PC-3 (cell line): ENCODE data around the gene SLC35D2. TPM values are rescaled to one million over a fixed set of nuclear protein-coding genes. Genes with fewer than 3 reads are reported as not detected.

Experiments used
- ATAC-seq: fragments of 200-7000 bp; cut with Tn5 transposase; 2 replicates; pipeline ENCODE4 v1.9.1; 2020; ENCODE audit warnings: mild to moderate bottlenecking, moderate library complexity
- BruUV-seq: library from RNA; stranded (reverse); fragments of 400-500 nt; replicated peaks from 2 replicates; lab custom pipeline; 2021; lab: Mats Ljungman, UMichigan
- CTCF ChIA-PET: fragments of 300-600 bp; sonication (Branson Sonifier 250); formaldehyde crosslinking; loops from one replicate; lab custom pipeline; 2022; ENCODE audit warnings: antibody characterized with exemption; lab: Charles Lee
- POLR2A ChIA-PET: fragments of 300-600 bp; sonication (Branson Sonifier 250); formaldehyde crosslinking; loops from one replicate; lab custom pipeline; 2022; ENCODE audit warnings: antibody characterized with exemption; ENCODE audit not compliant: unreplicated experiment; lab: Charles Lee
- DNase-seq: peaks from one replicate; pipeline ENCODE4 v3.0.0-alpha.2; 2015
- H2AFZ ChIP-seq: fragments of 300-600 bp; sonication (generic); 2 replicates; pipeline ENCODE4 v1.6.0; 2016; ENCODE audit warnings: antibody characterized with exemption, low read length
- H3F3A ChIP-seq: fragments of 300-600 bp; sonication (generic); one replicate; pipeline ENCODE4 v1.6.0; 2017; ENCODE audit warnings: antibody characterized with exemption, low read length, control low read depth, mild to moderate bottlenecking; ENCODE audit not compliant: unreplicated experiment
- H3K27ac ChIP-seq: fragments of 300-600 bp; sonication (generic); 2 replicates; pipeline ENCODE4 v1.5.1; 2016; ENCODE audit warnings: mild to moderate bottlenecking, low read length
- H3K27me3 ChIP-seq: fragments of 300-600 bp; sonication (generic); 2 replicates; pipeline ENCODE4 v1.6.1; 2016; ENCODE audit warnings: low read length, mixed read lengths
- H3K36me3 ChIP-seq: fragments of 300-600 bp; sonication (generic); 2 replicates; pipeline ENCODE4 v1.6.1; 2016; ENCODE audit warnings: low read depth, mixed run types, low read length, mixed read lengths
- H3K4me1 ChIP-seq: fragments of 300-600 bp; sonication (generic); 2 replicates; pipeline ENCODE4 v1.5.1; 2016; ENCODE audit warnings: low read length; ENCODE audit not compliant: insufficient read depth
- H3K4me2 ChIP-seq: fragments of 300-600 bp; sonication (generic); 2 replicates; pipeline ENCODE4 v1.6.0; 2016; ENCODE audit warnings: low read length
- H3K4me3 ChIP-seq: fragments of 300-600 bp; sonication (generic); 2 replicates; pipeline ENCODE4 v1.5.1; 2016; ENCODE audit warnings: mild to moderate bottlenecking, low read length, mixed read lengths
- H3K79me2 ChIP-seq: fragments of 300-600 bp; sonication (generic); 2 replicates; pipeline ENCODE4 v1.6.1; 2017; ENCODE audit warnings: low read length, mixed read lengths
- H3K9ac ChIP-seq: fragments of 300-600 bp; sonication (generic); 2 replicates; pipeline ENCODE4 v1.6.0; 2016; ENCODE audit warnings: mild to moderate bottlenecking, low read length
- H3K9me2 ChIP-seq: fragments of 300-600 bp; sonication (generic); replicated peaks from 2 replicates; pipeline ENCODE4 v1.6.1; 2016; ENCODE audit warnings: mixed run types, low read length, mixed read lengths
- H3K9me3 ChIP-seq: fragments of 300-600 bp; sonication (generic); 2 replicates; pipeline ENCODE4 v1.6.1; 2016; ENCODE audit warnings: low read length, mixed read lengths
- H4K20me1 ChIP-seq: fragments of 300-600 bp; sonication (generic); 2 replicates; pipeline ENCODE4 v1.6.1; 2016; ENCODE audit warnings: low read length, mixed read lengths
- EZH2 ChIP-seq: fragments of 300-600 bp; sonication (generic); IDR thresholded peaks from one replicate; pipeline ENCODE4 v1.6.1; 2017; ENCODE audit warnings: antibody characterized with exemption, mild to moderate bottlenecking, low read length; ENCODE audit not compliant: unreplicated experiment
- EZH2phosphoT487 ChIP-seq: fragments of 300-600 bp; sonication (generic); IDR thresholded peaks from 2 replicates; pipeline ENCODE4 v1.6.1; 2018; ENCODE audit warnings: mild to moderate bottlenecking, antibody characterized with exemption, low read length, borderline replicate concordance
- intact Hi-C: fragments of 100-400 bp; cut with micrococcal nuclease; formaldehyde crosslinking; loops from 2 replicates; pipeline ENCODE4 v1.9.0; 2023
- total RNA-seq: library from RNA; depleted of rRNA; stranded (reverse); fragments of >200 nt; gene quantifications from 2 replicates; pipeline ENCODE4 v1.2.3, GENCODE V29; 2014
- TF ChIP-seq, protein P1 (sequence below): fragments of 300-600 bp; sonication (generic); conservative IDR thresholded peaks from 2 replicates; pipeline ENCODE4 v1.5.1; 2017; ENCODE audit warnings: antibody characterized with exemption, low read depth, mild to moderate bottlenecking, low read length

SLC35D2 gene
- total RNA-seq, 1 experiment from 2014 or later: 21.5 TPM

- no peaks in the 10 kb centered on the region for H3K27me3 ChIP-seq
- H3F3A ChIP-seq: peaks cover 4% of the 10 kb centered on the region
- H3K27ac ChIP-seq: no peak overlapping the region
- H3K36me3 ChIP-seq: peaks cover 8% of the 10 kb centered on the region
- H3K9ac ChIP-seq: no peak overlapping the region
- no TSS peak for BruUV-seq
- no peaks in the 10 kb centered on the region for H4K20me1 ChIP-seq
- H3K4me3 ChIP-seq: peak overlapping the region; percentile 83; the same call in 1 of the 2 replicates
- TF ChIP-seq, protein P1, sequence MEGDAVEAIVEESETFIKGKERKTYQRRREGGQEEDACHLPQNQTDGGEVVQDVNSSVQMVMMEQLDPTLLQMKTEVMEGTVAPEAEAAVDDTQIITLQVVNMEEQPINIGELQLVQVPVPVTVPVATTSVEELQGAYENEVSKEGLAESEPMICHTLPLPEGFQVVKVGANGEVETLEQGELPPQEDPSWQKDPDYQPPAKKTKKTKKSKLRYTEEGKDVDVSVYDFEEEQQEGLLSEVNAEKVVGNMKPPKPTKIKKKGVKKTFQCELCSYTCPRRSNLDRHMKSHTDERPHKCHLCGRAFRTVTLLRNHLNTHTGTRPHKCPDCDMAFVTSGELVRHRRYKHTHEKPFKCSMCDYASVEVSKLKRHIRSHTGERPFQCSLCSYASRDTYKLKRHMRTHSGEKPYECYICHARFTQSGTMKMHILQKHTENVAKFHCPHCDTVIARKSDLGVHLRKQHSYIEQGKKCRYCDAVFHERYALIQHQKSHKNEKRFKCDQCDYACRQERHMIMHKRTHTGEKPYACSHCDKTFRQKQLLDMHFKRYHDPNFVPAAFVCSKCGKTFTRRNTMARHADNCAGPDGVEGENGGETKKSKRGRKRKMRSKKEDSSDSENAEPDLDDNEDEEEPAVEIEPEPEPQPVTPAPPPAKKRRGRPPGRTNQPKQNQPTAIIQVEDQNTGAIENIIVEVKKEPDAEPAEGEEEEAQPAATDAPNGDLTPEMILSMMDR: no peak
- TF ChIP-seq EZH2phosphoT487: no peak
- peaks cover 22% of the 10 kb centered on the region for H3K4me1 ChIP-seq
- no peak for DNase-seq
- H3K79me2 ChIP-seq: peaks cover 36% of the 10 kb centered on the region
- no peaks in the 10 kb centered on the region for H3K9me3 ChIP-seq
- POLR2A ChIA-PET: no interaction called here
- H3K4me2 ChIP-seq: peak overlapping the region; percentile 91
- ATAC-seq: no peak
- intact Hi-C loops: loop anchor here (5.0 kb wide), 2 partner anchors 35 to 45 kb away; partner anchors contain the start of gene ZNF367
- H2AFZ ChIP-seq: no peak overlapping the region
- CTCF ChIA-PET: no interaction called here
- no peaks in the 10 kb centered on the region for H3K9me2 ChIP-seq
Measured at GRCh38 chr9:96382175-96382574, 1.3 kb downstream of the SLC35D2 start.

DNA sequence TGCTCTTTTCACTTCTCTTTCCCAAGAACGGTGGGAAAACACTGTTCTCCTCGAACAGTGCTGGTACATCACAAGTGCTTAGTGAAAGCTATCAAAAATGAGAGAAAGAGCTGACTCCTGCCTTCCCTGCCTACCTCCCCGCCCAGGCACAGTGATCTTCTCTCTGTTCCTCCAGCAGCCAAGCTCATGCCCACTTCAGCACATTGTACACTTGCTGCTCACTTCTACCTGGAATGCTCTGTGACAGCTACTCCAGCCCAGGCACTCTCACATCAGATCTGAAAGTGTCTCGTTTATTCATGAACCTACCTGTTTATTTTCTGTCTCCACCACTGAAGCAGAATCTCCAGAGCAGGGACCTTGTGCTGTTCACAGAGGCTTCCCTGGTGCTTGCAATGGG lies 1.8 kb downstream of the SLC35D2 start:
- Histone ChIP-seq H2AFZ (no peak overlapping the region), H3F3A (peaks cover 4% of the 10 kb centered on the region), H4K20me1 (no peaks in the 10 kb centered on the region), H3K9me3 (no peaks in the 10 kb centered on the region), H3K4me3 (no peak overlapping the region), H3K9ac (no peak overlapping the region), H3K36me3 (peaks cover 5% of the 10 kb centered on the region), H3K27ac (no peak overlapping the region), H3K27me3 (no peaks in the 10 kb centered on the region), H3K4me2 (no peak overlapping the region), H3K4me1 (peaks cover 26% of the 10 kb centered on the region), H3K79me2 (peaks cover 36% of the 10 kb centered on the region), H3K9me2 (no peaks in the 10 kb centered on the region)
- DNase-seq (no peak), ATAC-seq (no peak)
- intact Hi-C loops: loop anchor here (5.0 kb wide), 2 partner anchors 36 to 44 kb away; partner anchors contain the start of gene ZNF367
- ChIA-PET POLR2A (no interaction called here), CTCF (no interaction called here)
- no TSS peak for BruUV-seq
- TF ChIP-seq EZH2 (no peak), EZH2phosphoT487 (no peak)
- TF ChIP-seq, protein P1: no peak

GRCh38 chr9:96381125-96381524 lies 2.4 kb downstream of the SLC35D2 start:
- TF ChIP-seq EZH2phosphoT487 (no peak), EZH2 (no peak)
- TF ChIP-seq, protein P1: no peak
- BruUV-seq: no TSS peak
- Histone ChIP-seq H3K36me3 (peaks cover 3% of the 10 kb centered on the region), H3K27ac (no peak overlapping the region), H3K27me3 (no peaks in the 10 kb centered on the region), H3K79me2 (peaks cover 36% of the 10 kb centered on the region), H3K9ac (no peak overlapping the region), H3K4me3 (no peak overlapping the region), H2AFZ (no peak overlapping the region), H3K9me2 (no peaks in the 10 kb centered on the region), H3K4me2 (no peak overlapping the region), H3K4me1 (peaks cover 26% of the 10 kb centered on the region), H4K20me1 (no peaks in the 10 kb centered on the region), H3F3A (peaks cover 4% of the 10 kb centered on the region), H3K9me3 (no peaks in the 10 kb centered on the region)
- intact Hi-C loops: loop anchor here (5.0 kb wide), 2 partner anchors 36 to 44 kb away; partner anchors contain the start of gene ZNF367
- ATAC-seq (no peak), DNase-seq (no peak)
- CTCF ChIA-PET: no interaction called here
- POLR2A ChIA-PET: no interaction called here
